SK-N-SH treated with all-trans-retinoic acid at 6 μM for 48 hours (cell line): Measurements from ENCODE around the gene CCDC182.
A peak's percentile ranks its signal among the peaks of the same experiment; 100 is the strongest.

Source experiments
- ATAC-seq: fragments of 200-7000 bp; cut with Tn5 transposase; 3 replicates; pipeline ENCODE4 v1.9.1; 2020; ENCODE audit warnings: mild to moderate bottlenecking, moderate library complexity
- ARNTL ChIP-seq: fragments of 450-650 bp; formaldehyde crosslinking; IDR thresholded peaks from 2 replicates; pipeline ENCODE4 v1.5.0; 2020; ENCODE audit warnings: low read depth, mild to moderate bottlenecking, moderate library complexity, borderline replicate concordance
- BACH2 ChIP-seq: fragments of 250-450 bp; sonication (Bioruptor Pico); IDR thresholded peaks from 2 replicates; pipeline ENCODE4 v1.9.0; 2021; ENCODE audit warnings: mild to moderate bottlenecking, borderline replicate concordance
- CREB5 ChIP-seq: fragments of 250-450 bp; sonication (Bioruptor Pico); IDR thresholded peaks from 2 replicates; pipeline ENCODE4 v1.5.1; 2020; ENCODE audit warnings: low read depth, mild to moderate bottlenecking, moderate library complexity
- CSDC2 ChIP-seq: fragments of 250-450 bp; sonication (Bioruptor Pico); IDR thresholded peaks from 2 replicates; pipeline ENCODE4 v1.5.0; 2020; ENCODE audit warnings: mild to moderate bottlenecking, moderate library complexity
- ESRRG ChIP-seq: fragments of 250-450 bp; sonication (Bioruptor Pico); IDR thresholded peaks from 2 replicates; pipeline ENCODE4 v1.6.1; 2021; ENCODE audit warnings: mild to moderate bottlenecking
- GLIS3 ChIP-seq: fragments of 250-450 bp; sonication (Bioruptor Pico); IDR thresholded peaks from 2 replicates; pipeline ENCODE4 v1.5.0; 2020; ENCODE audit warnings: mild to moderate bottlenecking, moderate library complexity
- ISL1 ChIP-seq: fragments of 250-450 bp; sonication (Bioruptor Pico); IDR thresholded peaks from 2 replicates; pipeline ENCODE4 v2.1.2; 2022; ENCODE audit warnings: mild to moderate bottlenecking, moderate library complexity
- OSR1 ChIP-seq: fragments of 250-450 bp; sonication (Bioruptor Pico); IDR thresholded peaks from 2 replicates; pipeline ENCODE4 v1.8.0; 2022; ENCODE audit warnings: moderate library complexity, mild to moderate bottlenecking, inconsistent platforms
- PATZ1 ChIP-seq: fragments of 250-450 bp; sonication (Bioruptor Pico); IDR thresholded peaks from 2 replicates; pipeline ENCODE4 v1.8.0; 2020; ENCODE audit warnings: mild to moderate bottlenecking, moderate library complexity, borderline replicate concordance
- POU6F1 ChIP-seq: fragments of 250-450 bp; sonication (Bioruptor Pico); IDR thresholded peaks from 2 replicates; pipeline ENCODE4 v1.8.0; 2021; ENCODE audit warnings: low read depth, mild to moderate bottlenecking, moderate library complexity, borderline replicate concordance
- PPARA ChIP-seq: fragments of 250-450 bp; sonication (Bioruptor Pico); IDR thresholded peaks from 2 replicates; pipeline ENCODE4 v1.5.0; 2020; ENCODE audit warnings: mild to moderate bottlenecking, borderline replicate concordance
- RARB ChIP-seq: fragments of 250-450 bp; sonication (Bioruptor Pico); IDR thresholded peaks from 2 replicates; pipeline ENCODE4 v1.8.0; 2021; ENCODE audit warnings: mild to moderate bottlenecking, moderate library complexity
- TCF4 ChIP-seq: fragments of 250-450 bp; sonication (Bioruptor Pico); IDR thresholded peaks from 2 replicates; pipeline ENCODE4 v1.8.0; 2021; ENCODE audit warnings: mild to moderate bottlenecking, moderate library complexity, borderline replicate concordance
- TSHZ2 ChIP-seq: fragments of 250-450 bp; sonication (Bioruptor Pico); IDR thresholded peaks from 2 replicates; pipeline ENCODE4 v1.5.0; 2020; ENCODE audit warnings: mild to moderate bottlenecking, moderate library complexity
- ZC3H10 ChIP-seq: fragments of 250-450 bp; sonication (Bioruptor Pico); IDR thresholded peaks from 2 replicates; pipeline ENCODE4 v1.5.1; 2021; ENCODE audit warnings: mild to moderate bottlenecking, moderate library complexity
- ZFP30 ChIP-seq: fragments of 450-650 bp; formaldehyde crosslinking; IDR thresholded peaks from 2 replicates; pipeline ENCODE4 v1.5.0; 2022; ENCODE audit warnings: mild to moderate bottlenecking, moderate library complexity
- ZNF565 ChIP-seq: fragments of 450-650 bp; formaldehyde crosslinking; conservative IDR thresholded peaks from 2 replicates; pipeline ENCODE4 v1.5.0; 2020; ENCODE audit warnings: low read depth, mild to moderate bottlenecking, moderate library complexity
- ZNF70 ChIP-seq: fragments of 450-650 bp; formaldehyde crosslinking; IDR thresholded peaks from 2 replicates; pipeline ENCODE4 v1.5.0; 2020; ENCODE audit warnings: mild to moderate bottlenecking, moderate library complexity
- ZNF8 ChIP-seq: fragments of 450-650 bp; formaldehyde crosslinking; IDR thresholded peaks from 2 replicates; pipeline ENCODE4 v1.5.0; 2020; ENCODE audit warnings: mild to moderate bottlenecking, moderate library complexity

CCDC182 gene

GRCh38 chr17:57782062-57782490 lies 37.0 kb upstream of the CCDC182 start:
- TF ChIP-seq TSHZ2 (CRISPR knock-in tag) = peak; percentile 56; the same call in 1 of the 2 replicates
- TF ChIP-seq TCF4 (CRISPR knock-in tag) = peak; percentile 81; the same call in 1 of the 2 replicates
- no peak for TF ChIP-seq ZC3H10 (CRISPR knock-in tag)
- ATAC-seq = peak; percentile 12; the same call in 1 of the 3 replicates

GRCh38 chr17:57781386-57782061 lies 36.4 kb upstream of the CCDC182 start:
- TF ChIP-seq GLIS3 (no peak), ZNF70 (CRISPR knock-in tag) (0 out of 2 replicates have a peak, but pooled peaks have one; percentile 23), CSDC2 (CRISPR knock-in tag) (no peak), CREB5 (CRISPR knock-in tag) (no peak), ISL1 (no peak), ZFP30 (CRISPR knock-in tag) (no peak), PATZ1 (CRISPR knock-in tag) (no peak), ZNF8 (no peak), TCF4 (CRISPR knock-in tag) (no peak), BACH2 (CRISPR knock-in tag) (0 out of 2 replicates have a peak, but pooled peaks have one; percentile 60), ZNF565 (CRISPR knock-in tag) (0 out of 2 replicates have a peak, but pooled peaks have one; percentile 68), RARB (CRISPR knock-in tag) (no peak), ESRRG (no peak), OSR1 (CRISPR knock-in tag) (no peak), ARNTL (CRISPR knock-in tag) (peak; percentile 8; the same call in 1 of the 2 replicates), TSHZ2 (CRISPR knock-in tag) (no peak)
- ATAC-seq = peak; percentile 10; the same call in 1 of the 3 replicates

- ATAC-seq = no peak
- no peak for TF ChIP-seq RARB (CRISPR knock-in tag)
- no peak for TF ChIP-seq TCF4 (CRISPR knock-in tag)
- TF ChIP-seq OSR1 (CRISPR knock-in tag) = no peak
- TF ChIP-seq GLIS3 = no peak
- TF ChIP-seq POU6F1 (CRISPR knock-in tag) = no peak
- no peak for TF ChIP-seq ARNTL (CRISPR knock-in tag)
- TF ChIP-seq PPARA (CRISPR knock-in tag) = no peak
- no peak for TF ChIP-seq ISL1
- no peak for TF ChIP-seq BACH2 (CRISPR knock-in tag)
- no peak for TF ChIP-seq ZNF565 (CRISPR knock-in tag)
- TF ChIP-seq, all 23 proteins: peak for 0
Observed at GRCh38 chr17:57779706-57780105, 34.6 kb upstream of the CCDC182 start.
